ENCODE measurements around the gene DOCK7.

Gene DOCK7

DNA sequence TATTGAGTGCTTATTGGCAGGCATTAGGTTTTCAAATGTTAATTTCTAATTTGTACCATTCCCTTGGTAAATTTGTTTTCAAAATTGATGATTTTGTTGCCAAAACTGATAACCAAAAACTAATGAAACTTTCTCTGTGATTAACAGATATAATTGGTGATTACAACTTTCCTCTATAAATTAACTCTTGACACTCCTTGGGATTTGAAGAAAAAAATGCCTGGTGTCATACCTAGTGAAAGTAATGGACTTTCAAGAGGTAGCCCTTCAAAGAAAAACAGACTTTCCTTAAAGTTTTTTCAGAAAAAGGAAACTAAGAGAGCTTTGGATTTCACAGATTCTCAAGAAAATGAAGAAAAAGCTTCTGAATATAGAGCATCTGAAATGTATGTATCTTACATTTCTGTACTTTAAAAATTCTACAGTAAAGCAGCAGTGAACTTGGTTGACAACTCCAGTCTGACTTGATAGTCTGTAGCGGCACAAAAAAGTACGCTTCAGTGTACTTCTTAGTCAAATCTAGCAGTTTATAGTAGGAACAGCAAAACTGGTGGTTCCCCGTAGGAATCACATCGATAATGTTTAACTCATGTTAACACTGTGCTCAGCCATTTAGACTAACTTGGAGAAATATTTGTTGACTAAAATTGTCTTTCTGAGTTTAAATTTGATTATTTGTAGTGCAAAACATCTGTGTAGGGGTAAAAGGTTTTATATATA lies 248.4 kb downstream of the DOCK7 start:
- DNase-seq (ENCODE audit: low spot score) = peak; percentile 18

DNA sequence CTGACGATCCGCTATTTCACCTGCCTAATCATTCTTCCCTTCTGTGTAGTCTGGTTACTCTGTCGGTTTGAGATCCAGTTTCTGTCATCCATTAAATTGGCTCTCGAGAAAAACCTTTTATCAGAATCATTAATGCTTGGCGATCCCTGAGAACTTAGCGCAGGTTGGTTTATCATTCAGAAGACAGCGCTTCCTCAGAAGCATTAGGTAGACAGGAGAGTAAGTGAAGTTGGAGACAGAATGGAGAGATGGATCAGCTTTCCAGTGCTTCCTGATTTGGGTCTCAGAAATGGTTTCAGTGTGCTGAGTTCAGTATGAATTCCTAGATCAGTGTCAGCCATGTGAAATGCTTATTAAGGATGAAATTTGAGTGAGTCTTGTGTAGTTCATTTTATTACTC lies 250.0 kb downstream of the DOCK7 start:
- no peak for DNase-seq (ENCODE audit: low spot score)

- no peak for DNase-seq (ENCODE audit: low spot score)
Measured at GRCh38 chr1:62437273-62437940, 250.8 kb downstream of the DOCK7 start.

GRCh38 chr1:62436466-62437272 lies 251.5 kb downstream of the DOCK7 start, which contains the start of gene USP1:
Gene USP1 (plus strand): TSS chr1:62437049. CDS start chr1:62439868, 2,819 bp downstream.
- peak; percentile 91 for DNase-seq (ENCODE audit: low spot score)

DNA sequence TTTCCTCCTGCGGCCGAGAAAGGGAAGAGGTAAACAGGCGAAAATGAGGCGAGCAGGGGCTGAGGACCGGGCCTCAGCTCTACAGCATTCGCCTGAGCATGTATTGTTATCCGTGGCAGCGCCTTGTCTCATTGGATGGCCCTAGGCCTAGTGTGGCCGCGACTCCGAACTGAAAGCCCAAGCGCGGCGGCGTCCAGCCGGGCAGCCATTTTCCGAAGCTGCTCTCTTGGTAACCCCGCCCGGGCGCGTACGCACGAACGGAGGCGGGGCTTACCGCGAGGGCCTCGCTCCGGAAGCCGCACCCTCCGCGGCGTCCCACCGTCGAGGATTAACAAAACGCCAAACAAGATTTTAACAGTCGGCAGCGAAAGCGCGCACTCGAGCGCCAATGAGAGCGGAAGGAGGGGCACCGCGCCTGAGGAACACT lies 252.1 kb downstream of the DOCK7 start:
- no peak for DNase-seq (ENCODE audit: low spot score)

DNA sequence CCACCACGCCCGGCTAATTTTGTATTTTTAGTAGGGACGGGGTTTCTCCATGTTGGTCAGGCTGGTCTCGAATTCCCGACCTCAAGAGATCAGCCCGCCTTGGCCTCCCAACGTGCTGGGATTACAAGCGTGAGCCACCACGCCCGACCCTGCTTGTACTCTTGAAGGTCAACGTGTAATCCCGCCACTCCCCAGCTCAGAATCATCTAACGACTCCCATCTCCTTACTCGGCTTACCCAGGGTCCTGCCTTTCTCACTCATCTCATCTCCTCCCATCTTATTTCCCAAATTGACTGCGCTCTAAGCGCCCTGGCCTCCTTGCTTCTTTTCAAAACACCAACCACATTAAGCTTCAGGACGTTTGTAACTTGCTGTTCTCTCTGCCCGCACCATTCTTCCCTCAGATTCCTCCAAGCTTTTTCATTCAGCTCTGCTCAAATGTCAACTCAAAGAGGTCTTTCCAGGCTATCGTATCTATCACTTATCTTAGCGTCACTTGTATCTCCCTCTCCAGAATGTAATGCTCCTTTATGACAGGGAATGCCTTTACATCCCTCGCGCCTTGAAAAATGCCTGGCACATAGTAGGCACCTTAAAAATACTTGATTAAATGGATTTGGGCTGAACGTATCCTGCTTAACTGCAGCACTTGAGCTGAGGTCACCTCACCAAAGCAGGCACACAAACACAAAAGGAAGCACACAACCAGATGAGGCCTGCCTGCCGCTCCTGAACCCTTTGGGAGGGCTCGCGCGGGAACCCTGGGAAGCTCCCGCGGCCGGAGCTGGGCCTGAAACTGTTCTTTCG lies 252.8 kb downstream of the DOCK7 start:
- DNase-seq (ENCODE audit: low spot score) = no peak

DNA sequence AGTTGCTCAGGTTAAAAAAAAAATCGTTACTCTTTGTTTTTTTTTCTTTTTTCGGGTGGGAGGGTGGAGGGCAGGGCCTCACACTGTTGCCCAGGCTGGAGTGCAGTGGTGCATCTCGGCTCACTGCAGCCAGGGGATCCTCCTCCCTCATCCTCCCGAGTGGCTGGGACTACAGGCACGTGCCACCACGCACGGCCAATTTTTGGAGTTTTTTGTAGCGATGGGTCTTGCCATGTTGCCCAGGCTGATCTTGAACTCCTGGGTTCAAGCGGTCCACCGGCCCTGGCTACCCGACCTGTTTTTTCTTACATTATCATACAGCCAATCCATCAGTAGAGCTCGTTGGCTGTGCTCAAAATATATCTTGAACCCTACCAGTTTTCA lies 253.6 kb downstream of the DOCK7 start:
- DNase-seq (ENCODE audit: low spot score) = no peak

DNA sequence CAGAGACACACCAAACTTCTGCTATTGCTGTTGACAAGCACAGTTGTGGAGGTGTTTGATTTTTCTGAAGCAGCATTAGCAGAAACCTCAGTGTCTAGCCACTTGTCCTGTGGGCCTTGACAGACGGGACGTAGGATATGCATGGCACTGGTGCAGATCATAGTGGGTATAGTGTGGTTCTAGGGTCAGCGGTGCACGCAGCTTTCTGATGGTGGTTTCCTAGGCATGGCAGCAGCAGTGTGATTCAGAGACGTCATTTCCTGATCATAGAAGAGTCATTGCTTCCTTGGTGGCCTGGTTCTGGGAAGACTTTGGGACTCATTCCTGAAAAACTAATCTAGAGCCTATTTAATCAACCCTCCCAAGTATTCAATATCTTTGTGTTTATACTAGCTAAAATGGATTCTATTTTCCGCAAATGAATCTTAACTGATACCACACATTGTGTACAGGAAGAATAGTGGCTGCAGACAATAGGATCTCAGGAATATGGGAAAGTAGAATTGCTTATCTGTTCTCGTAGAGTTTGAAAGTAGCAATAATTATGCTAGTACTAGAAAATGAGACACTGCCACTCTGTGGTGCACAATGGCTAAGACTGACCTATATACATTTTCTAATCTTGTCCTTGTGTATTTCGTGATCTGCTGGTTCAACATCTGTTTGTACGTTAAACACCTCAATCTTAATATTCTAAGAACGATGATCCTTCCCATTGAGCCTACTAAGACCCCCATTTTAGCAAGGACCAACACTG lies 254.1 kb downstream of the DOCK7 start:
- no peak for DNase-seq (ENCODE audit: low spot score)

DNA sequence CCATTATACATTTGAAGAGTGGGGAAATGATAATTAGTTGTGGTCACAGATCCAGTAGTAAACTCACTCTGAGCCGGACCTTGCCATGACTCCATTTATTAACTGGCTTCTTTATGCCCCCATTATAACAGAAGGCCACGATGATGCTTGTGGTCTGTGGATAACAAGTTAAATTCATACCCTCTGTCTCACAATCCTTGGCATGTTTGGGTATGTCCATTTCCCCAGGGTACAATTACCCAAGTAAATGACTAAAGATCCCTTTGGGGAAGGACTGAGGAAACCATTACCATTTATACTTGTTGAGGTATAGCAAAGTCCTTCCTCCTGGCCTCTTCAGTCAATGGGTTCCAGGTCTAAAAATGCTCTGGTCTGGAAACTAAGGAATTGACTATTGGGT lies 258.6 kb downstream of the DOCK7 start:
- DNase-seq (ENCODE audit: low spot score) = no peak

DNA sequence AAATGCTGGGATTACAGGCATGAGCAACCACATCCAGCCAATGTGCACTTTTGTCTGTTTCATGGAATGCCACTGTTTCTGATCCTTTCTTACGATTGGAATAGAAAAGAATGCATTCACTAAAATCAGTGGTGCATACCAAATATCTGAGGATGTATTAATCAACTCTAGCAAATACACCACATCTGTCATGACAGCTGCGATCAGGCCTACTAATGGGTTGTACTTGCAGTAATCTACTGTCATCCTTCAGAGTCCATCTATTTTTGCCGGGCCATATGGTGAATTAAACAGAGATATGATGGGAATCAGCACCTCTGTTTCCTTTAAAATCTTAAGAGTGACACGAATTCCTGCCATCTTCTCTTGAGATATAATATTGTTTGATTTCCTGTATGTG lies 259.8 kb downstream of the DOCK7 start:
- DNase-seq (ENCODE audit: low spot score) = no peak

DNA sequence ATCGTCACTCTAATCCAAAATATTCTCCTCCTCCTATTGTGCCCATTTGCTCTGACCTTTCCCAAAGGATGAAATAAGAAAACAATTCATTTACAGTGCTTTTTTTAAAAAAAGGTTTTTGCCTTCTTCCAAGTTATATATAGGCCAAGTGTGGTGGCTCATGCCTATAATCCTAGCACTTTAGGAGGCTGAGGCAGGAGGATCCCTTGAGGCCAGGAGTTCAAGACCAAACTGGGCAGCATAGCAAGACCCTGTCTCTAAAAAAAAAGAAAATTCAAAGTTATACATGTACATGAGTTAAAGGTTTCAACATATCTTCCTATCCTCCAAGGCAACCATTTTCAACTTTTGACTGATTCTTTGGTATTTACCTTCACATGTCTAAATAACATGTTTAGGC lies 261.4 kb downstream of the DOCK7 start:
- DNase-seq (ENCODE audit: low spot score) = no peak

DNA sequence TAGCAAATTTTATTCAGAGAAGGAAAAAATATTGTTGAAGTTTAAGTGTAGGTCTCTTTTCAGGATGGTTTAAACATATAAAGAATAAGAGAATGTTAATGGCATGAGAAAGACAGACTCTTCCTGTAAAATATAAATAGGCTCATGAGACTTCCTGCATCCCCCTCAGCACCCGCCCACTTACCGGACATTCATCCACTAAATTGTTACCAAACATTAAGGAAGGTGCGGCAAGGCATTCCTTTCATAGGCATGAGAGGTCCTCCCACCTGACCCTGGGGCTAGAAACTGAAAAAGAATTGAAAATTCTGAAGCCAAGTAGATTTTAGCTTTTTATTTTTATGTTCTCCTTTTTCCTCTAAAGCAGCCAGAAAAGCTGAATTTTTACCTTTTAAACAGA lies 261.9 kb downstream of the DOCK7 start:
- no peak for DNase-seq (ENCODE audit: low spot score)

- no peak for DNase-seq (ENCODE audit: low spot score)
Measured at GRCh38 chr1:62425041-62425440, 263.1 kb downstream of the DOCK7 start.

DNA sequence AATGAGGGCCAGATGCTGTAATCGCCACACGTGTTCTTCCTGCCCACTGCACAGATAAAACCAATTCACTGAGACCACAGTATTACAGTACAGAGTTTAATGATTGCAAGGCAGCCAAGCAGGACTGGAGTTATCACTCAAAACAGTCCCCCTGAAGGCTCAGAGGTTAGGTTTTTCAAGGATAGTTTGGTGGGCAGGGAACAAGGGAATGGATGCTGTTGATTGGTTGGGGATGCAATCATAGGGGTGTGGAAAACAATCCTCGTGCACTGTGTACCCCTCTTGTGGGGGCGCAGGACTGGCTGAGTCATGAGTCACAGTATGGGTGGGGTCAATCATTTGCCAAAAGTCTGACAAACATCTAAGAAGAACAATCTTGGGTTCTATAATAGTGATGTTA lies 263.8 kb downstream of the DOCK7 start:
- DNase-seq (ENCODE audit: low spot score) = no peak

GRCh38 chr1:62423580-62424242 lies 264.5 kb downstream of the DOCK7 start:
- peak; percentile 39 for DNase-seq (ENCODE audit: low spot score)

DNA sequence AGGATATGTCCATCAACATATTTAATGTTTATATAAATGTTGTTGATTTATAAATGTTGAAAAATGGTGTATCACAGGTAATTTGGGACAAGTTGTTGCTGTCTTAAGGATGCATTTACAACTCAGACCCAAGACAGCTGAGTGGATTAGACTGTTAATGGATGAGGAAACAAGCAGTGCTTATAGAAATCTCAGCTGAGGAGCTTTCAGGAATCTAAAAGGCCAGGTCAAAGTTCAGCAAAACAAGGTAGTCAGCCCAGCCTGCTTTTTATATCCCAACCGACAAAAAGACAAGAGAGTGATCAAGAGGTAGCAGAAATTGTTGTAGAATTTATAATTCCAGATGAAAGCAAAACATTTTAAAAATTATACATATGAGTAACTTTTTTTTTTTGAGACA lies 268.0 kb downstream of the DOCK7 start:
- no peak for DNase-seq (ENCODE audit: low spot score)

DNA sequence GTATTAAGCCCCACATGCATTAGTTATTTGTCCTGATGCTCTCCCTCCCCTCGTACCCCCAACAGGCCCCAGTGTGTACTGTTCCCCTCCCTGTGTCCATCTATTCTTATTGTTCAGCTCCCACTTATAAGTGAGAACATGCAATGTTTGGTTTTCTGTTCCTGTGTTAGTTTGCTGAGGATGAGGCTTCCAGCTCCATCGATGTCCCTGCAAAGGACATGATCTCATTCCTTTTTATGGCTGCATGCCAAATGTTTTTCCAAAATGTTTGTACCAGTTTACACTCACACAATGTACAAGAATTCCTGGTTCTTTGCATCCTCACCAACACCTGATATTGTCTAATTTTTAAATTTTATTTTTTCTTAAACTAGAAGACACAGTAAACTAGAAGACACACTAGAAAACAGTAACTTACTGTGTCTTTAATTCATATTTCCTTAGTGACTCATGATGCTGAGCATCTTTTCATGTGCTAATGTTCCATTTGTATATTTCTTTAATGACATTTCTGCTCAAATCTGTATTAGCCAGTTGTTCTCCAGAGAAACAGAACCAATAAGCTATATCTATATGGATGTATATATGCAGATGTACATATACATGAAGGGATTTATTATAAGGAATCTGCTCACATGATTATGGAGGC lies 270.7 kb downstream of the DOCK7 start:
- DNase-seq (ENCODE audit: low spot score) = no peak

DNA sequence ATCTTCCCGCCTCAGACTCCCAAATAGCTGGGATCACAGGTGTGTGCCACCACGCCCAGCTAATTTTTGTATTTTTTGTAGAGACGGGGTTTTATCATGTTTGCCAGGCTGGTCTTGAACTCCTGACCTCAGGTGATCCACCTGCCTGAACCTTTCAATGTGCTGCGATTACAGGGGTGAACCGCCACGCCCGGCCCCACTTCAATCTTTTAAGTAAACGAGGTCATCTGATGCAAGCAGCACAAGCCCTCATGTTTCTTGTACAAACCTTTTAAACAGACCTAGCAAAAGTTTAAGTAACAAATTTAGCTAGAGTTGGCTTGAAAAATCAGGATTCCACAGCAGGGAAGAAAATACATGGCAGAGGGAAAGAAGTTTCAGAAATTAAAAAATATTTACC lies 272.5 kb downstream of the DOCK7 start:
- DNase-seq (ENCODE audit: low spot score) = no peak

- DNase-seq (ENCODE audit: low spot score) = peak; percentile 25
Measured at GRCh38 chr1:62407398-62408009, 280.7 kb downstream of the DOCK7 start.

- DNase-seq (ENCODE audit: low spot score) = no peak
Measured at GRCh38 chr1:62406576-62406975, 281.6 kb downstream of the DOCK7 start.
